ENCODE data around the gene ATG7.
A peak's percentile ranks its signal among the peaks of the same experiment; 100 is the strongest.

ATG7 gene

DNA sequence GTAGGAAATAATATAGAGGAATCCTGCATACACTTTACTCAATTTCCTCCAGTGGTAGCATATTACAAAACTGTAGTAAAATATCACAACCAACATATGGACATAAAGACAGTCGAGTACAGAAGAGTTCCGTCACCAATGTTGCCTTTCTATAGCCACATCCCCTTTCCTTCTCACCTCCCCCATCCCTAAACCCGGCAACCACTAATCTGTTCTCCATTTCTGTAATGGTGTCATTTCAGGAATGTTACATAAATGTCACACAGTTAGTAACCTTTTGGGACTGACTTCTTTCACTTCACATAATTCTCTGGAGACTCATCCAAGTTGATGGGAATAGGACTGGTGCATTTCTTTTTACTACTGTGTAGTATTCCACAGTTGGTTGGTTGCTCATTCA lies 41.4 kb upstream of the ATG7 start:
- TF ChIP-seq, protein P1, sequence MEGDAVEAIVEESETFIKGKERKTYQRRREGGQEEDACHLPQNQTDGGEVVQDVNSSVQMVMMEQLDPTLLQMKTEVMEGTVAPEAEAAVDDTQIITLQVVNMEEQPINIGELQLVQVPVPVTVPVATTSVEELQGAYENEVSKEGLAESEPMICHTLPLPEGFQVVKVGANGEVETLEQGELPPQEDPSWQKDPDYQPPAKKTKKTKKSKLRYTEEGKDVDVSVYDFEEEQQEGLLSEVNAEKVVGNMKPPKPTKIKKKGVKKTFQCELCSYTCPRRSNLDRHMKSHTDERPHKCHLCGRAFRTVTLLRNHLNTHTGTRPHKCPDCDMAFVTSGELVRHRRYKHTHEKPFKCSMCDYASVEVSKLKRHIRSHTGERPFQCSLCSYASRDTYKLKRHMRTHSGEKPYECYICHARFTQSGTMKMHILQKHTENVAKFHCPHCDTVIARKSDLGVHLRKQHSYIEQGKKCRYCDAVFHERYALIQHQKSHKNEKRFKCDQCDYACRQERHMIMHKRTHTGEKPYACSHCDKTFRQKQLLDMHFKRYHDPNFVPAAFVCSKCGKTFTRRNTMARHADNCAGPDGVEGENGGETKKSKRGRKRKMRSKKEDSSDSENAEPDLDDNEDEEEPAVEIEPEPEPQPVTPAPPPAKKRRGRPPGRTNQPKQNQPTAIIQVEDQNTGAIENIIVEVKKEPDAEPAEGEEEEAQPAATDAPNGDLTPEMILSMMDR (IDR thresholded peaks at IDR 0.05; ENCODE audit: low read depth, low read length, missing control alignments): no peak
- H3K4me3 ChIP-seq (ENCODE audit: low read depth, low read length): no peak overlapping the region
- DNase-seq (ENCODE audit: low read depth): no peak
- in situ Hi-C loops (cut with HindIII; ENCODE audit: low sequenced_read_pairs): no loop called here

DNA sequence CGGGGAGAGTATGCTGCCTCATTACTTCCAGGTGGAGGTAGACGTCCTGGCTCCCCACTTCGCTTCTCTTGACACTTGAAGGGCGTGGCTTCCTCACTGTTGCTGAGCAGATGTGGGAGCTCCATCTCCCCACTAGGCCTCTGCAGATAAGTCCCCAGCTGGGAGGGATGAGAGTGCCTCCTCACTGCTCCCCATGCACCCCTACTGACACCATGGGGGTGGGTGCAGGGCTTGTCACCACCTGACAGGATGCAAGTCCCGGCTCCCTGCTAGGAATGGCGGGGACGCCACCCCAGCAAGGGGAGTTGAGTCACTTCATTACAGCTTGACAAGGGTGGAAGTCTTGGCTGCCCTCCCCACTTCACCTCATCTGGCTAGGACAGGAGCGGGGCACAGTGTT lies 36.8 kb upstream of the ATG7 start:
- no peak for DNase-seq (ENCODE audit: low read depth)
- in situ Hi-C loops (cut with HindIII; ENCODE audit: low sequenced_read_pairs): no loop called here
- no peak overlapping the region for H3K4me3 ChIP-seq (ENCODE audit: low read depth, low read length)
- TF ChIP-seq, protein P1 (IDR thresholded peaks at IDR 0.05; ENCODE audit: low read depth, low read length, missing control alignments): no peak

DNA sequence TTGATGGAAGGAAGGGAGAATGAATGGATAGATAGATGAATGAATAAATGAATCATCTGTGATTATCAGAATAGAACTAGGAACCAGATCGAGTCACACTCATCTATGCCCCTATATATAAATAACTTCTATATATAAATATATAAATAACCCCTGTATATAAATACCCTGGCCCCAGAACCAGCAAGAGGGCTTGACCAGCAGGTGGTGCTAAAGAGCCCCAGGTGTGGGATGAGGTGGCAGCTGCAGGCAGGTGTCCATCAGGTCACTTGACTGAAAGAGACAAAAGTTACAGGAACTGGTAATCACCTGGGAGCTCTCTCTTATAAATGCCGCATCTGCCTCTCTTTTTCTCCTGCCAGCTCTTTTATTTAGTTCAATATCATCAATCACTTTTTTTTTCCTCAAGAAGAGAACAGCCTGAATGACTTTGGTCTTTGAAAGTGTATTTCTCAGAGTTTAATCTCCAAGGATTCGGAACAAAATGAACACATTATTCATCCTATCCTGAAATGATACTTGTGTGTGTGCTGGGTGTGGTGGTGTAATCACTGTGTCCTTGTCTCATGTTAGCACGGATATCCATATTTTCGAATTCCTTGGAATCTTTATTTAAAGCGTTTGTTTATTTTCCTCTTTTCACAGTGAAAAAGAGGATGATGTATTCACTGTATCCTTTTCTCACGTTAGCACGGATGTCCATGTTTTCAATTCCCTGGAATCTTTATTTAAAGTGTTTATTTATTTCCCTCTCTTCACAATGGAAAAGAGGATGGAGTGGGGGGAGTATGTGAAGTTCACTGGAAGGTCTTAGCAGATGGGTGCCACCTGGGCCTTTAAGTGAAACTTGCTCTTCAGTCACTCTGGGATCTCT lies 35.4 kb upstream of the ATG7 start:
- TF ChIP-seq, protein P1 (IDR thresholded peaks at IDR 0.05; ENCODE audit: low read depth, low read length, missing control alignments): peak; percentile 79
- in situ Hi-C loops (cut with HindIII; ENCODE audit: low sequenced_read_pairs): no loop called here
- DNase-seq (ENCODE audit: low read depth): no peak
- H3K4me3 ChIP-seq (ENCODE audit: low read depth, low read length): no peak overlapping the region

DNA sequence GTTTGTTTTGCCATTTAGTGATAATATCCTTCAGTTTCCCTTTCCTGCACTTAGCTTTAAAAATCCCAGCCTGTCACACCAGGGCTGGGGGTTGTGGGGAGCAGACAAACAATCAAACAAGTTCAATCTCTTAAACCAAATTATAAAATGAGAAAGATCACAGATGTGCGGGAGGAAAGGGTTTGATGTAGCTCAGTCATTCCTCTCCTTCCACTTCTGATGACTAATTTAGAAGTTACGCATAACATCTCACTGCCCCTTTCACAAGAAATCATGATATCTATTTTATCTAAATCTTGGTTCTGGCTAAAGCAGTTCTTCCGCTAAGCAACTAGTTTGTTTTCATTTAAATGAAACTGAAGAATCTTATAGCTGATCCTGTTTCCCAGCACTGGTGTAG lies 34.1 kb upstream of the ATG7 start:
- peak; percentile 74 for DNase-seq (ENCODE audit: low read depth)
- TF ChIP-seq, protein P1 (IDR thresholded peaks at IDR 0.05; ENCODE audit: low read depth, low read length, missing control alignments): no peak
- no peak overlapping the region for H3K4me3 ChIP-seq (ENCODE audit: low read depth, low read length)
- in situ Hi-C loops (cut with HindIII; ENCODE audit: low sequenced_read_pairs): no loop called here

DNA sequence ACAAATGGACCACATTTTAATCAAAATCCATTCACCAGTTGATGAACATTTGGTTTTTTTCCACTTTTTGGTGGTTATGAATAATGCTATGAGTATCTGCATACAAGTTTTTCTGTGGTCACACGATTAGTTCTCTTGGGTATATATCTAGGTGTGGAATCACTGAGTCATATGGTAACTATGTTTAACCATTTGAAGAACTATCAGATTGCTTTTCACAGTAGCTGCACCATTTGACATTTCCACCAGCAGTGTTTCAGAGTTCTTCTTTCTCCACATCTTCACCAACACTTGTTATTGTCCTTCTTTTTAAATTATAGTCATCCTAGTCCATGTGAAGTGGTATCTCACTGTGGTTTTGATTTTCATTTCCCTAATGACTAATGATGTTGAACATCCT lies 33.3 kb upstream of the ATG7 start:
- H3K4me3 ChIP-seq (ENCODE audit: low read depth, low read length): no peak overlapping the region
- DNase-seq (ENCODE audit: low read depth): peak; percentile 93
- in situ Hi-C loops (cut with HindIII; ENCODE audit: low sequenced_read_pairs): no loop called here
- TF ChIP-seq, protein P1 (IDR thresholded peaks at IDR 0.05; ENCODE audit: low read depth, low read length, missing control alignments): no peak

DNA sequence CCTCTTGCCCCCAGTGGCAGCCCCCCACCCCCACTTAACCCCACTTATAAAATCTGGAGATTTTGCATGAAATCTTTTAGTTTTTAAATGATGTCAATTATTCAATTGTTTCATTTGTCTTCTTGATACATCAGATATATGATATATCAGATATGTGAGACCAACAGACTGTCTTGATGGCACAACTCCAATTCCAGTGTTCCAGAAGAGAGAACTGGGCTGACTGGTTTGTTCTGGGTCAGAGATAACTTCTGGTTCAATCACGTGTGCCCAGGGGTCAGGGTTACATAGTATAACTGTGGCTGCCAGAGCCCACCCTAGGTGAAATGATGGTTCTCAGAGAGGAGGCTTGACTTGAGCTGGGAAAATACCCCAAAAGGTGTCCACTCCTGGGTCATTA lies 32.4 kb upstream of the ATG7 start:
- H3K4me3 ChIP-seq (ENCODE audit: low read depth, low read length): no peak overlapping the region
- TF ChIP-seq, protein P1 (IDR thresholded peaks at IDR 0.05; ENCODE audit: low read depth, low read length, missing control alignments): no peak
- no peak for DNase-seq (ENCODE audit: low read depth)
- in situ Hi-C loops (cut with HindIII; ENCODE audit: low sequenced_read_pairs): no loop called here

Measured in astrocyte of the cerebellum (primary cell).